Spleen (tissue), 7 donors: Measurements from ENCODE around the gene MED12L.

Experiments used
- POLR2A ChIP-seq, 3 donors: fragments of 450-650 bp; IDR thresholded peaks; one replicate each; pipeline ENCODE4 v1.5.1; 2017; ENCODE audit warnings: antibody characterized with exemption in 3 of 3, mild to moderate bottlenecking in 1 of 3
- POLR2AphosphoS5 ChIP-seq, 3 donors: sonication (generic); formaldehyde crosslinking; IDR thresholded peaks; one replicate each; pipeline ENCODE4 v1.5.1; 2017; ENCODE audit warnings: antibody characterized with exemption in 3 of 3
- TF ChIP-seq, protein P1 (sequence below), 11 experiments: fragments of 200-600 bp in 7 of 11; fragments of 450-650 bp in 4 of 11; sonication (generic) in 4 of 11; IDR thresholded peaks in 8 of 11; conservative IDR thresholded peaks in 3 of 11; 1 replicate in 7 of 11; 2 replicates in 4 of 11; pipeline versions ENCODE4 v1.4.0 to v1.8.0; 2016 to 2021; ENCODE audit warnings: antibody characterized with exemption in 11 of 11, inconsistent platforms in 4 of 11, mild to moderate bottlenecking in 1 of 11
- donor health status: DM: no; HTN: no; CAD: no; lungs with moderate emphysema.
- donor health status: DM: no; HTN: no; CAD: no.
- donor health status: DM: no; HTN: no; CAD: no.

DNA sequence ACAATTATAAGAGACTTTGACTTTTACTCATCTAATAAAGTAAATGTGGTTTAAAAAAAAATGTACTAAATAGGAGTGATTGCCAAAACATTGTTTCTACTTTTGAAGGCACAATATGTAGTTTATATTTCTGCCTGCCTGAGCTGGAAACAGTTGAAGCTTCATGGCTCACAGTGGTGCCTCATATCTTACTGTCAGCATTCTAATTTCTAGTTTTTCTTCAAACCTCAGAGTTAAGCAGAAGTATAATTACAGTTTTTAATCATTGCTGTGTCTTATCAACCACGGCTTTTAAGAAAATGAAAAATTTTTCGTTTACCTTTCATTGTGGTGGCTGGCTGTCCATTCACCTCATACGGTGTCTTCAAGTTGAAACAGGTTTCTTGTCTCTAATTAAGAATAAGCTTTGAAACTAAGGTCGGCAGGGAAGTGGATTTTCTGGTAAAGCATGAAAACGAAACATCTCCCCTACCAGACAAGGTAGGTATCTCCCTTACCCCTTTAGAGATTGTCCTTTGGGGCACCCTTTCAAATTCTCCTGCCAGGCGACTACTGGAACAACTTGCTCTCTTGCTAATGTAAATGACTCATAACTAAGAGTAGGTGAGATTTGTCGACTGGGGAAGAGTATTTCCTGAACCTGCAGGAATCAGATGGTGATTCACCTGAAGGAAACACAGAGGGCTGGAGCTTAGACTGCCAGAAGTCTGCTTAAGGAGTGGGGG is 231.0 kb downstream of the MED12L start, which contains the start of gene GPR87:
- TF ChIP-seq, protein P1, sequence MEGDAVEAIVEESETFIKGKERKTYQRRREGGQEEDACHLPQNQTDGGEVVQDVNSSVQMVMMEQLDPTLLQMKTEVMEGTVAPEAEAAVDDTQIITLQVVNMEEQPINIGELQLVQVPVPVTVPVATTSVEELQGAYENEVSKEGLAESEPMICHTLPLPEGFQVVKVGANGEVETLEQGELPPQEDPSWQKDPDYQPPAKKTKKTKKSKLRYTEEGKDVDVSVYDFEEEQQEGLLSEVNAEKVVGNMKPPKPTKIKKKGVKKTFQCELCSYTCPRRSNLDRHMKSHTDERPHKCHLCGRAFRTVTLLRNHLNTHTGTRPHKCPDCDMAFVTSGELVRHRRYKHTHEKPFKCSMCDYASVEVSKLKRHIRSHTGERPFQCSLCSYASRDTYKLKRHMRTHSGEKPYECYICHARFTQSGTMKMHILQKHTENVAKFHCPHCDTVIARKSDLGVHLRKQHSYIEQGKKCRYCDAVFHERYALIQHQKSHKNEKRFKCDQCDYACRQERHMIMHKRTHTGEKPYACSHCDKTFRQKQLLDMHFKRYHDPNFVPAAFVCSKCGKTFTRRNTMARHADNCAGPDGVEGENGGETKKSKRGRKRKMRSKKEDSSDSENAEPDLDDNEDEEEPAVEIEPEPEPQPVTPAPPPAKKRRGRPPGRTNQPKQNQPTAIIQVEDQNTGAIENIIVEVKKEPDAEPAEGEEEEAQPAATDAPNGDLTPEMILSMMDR (IDR thresholded peaks at IDR 0.05 in 8 of 11, conservative IDR thresholded peaks at IDR 0.05 in 3 of 11) = no peak
- TF ChIP-seq POLR2A (IDR thresholded peaks at IDR 0.05) (no peak), POLR2AphosphoS5 (IDR thresholded peaks at IDR 0.05) (no peak)
